SU-DHL-6 (cell line): Measurements from ENCODE around the gene IRS4.

Experiments
- H2AFZ ChIP-seq: fragments of 200-600 bp; sonication (generic); 2 replicates; pipeline ENCODE4 v1.6.1; 2014; ENCODE audit warnings: low read depth, mild to moderate bottlenecking, moderate library complexity, mixed read lengths, antibody characterized with exemption, low read length; ENCODE audit not compliant: severe bottlenecking
- H3F3A ChIP-seq: fragments of 200-600 bp; shearing (Covaris generic); 2 replicates; pipeline ENCODE4 v1.6.0; 2016; ENCODE audit warnings: antibody characterized with exemption, mild to moderate bottlenecking; ENCODE audit not compliant: insufficient read depth
- H3K27ac ChIP-seq: fragments of 200-600 bp; sonication (generic); 2 replicates; pipeline ENCODE4 v1.5.1; 2016; ENCODE audit warnings: low read depth, mild to moderate bottlenecking, low read length, moderate library complexity, mixed read lengths
- H3K27me3 ChIP-seq: fragments of 200-600 bp; sonication (generic), shearing (Covaris generic); 2 replicates; pipeline ENCODE4 v1.6.0; 2014; ENCODE audit warnings: mild to moderate bottlenecking, low read length
- H3K36me3 ChIP-seq: fragments of 200-600 bp; sonication (generic); 2 replicates; pipeline ENCODE4 v1.6.1; 2014; ENCODE audit warnings: mild to moderate bottlenecking, low read length, mixed read lengths
- H3K4me2 ChIP-seq: fragments of 300-600, 200-600 bp; shearing (Covaris generic), sonication (generic); 2 replicates; pipeline ENCODE4 v1.6.0; 2014; ENCODE audit warnings: low read length, low read depth, mild to moderate bottlenecking; ENCODE audit not compliant: poor library complexity, severe bottlenecking
- H3K4me3 ChIP-seq: fragments of 200-600 bp; sonication (generic); 2 replicates; pipeline ENCODE4 v1.5.1; 2014; ENCODE audit warnings: antibody characterized with exemption, low read length, mild to moderate bottlenecking, mixed read lengths; ENCODE audit not compliant: insufficient read depth, poor library complexity, severe bottlenecking
- H3K79me2 ChIP-seq: fragments of 200-600 bp; sonication (generic); 2 replicates; pipeline ENCODE4 v1.6.1; 2014; ENCODE audit warnings: mild to moderate bottlenecking, low read length, moderate library complexity; ENCODE audit not compliant: insufficient read depth
- H3K9ac ChIP-seq: fragments of 200-600 bp; sonication (generic); 2 replicates; pipeline ENCODE4 v1.7.0; 2014; ENCODE audit warnings: mild to moderate bottlenecking, low read length
- H3K9me2 ChIP-seq: fragments of 200-600 bp; sonication (generic); replicated peaks from 2 replicates; pipeline ENCODE4 v1.6.1; 2014; ENCODE audit warnings: low read length; ENCODE audit not compliant: insufficient read depth
- H3K9me3 ChIP-seq: fragments of 200-600 bp; sonication (generic); 2 replicates; pipeline ENCODE4 v1.6.1; 2014; ENCODE audit warnings: low read length, mixed read lengths; ENCODE audit not compliant: insufficient read depth
- H4K20me1 ChIP-seq: fragments of 200-600 bp; sonication (generic); 2 replicates; pipeline ENCODE4 v1.6.1; 2014; ENCODE audit warnings: low read depth, mild to moderate bottlenecking, antibody characterized with exemption, low read length, moderate library complexity, mixed read lengths
- CTCF ChIP-seq: fragments of 200-600 bp; sonication (generic); IDR thresholded peaks from one replicate; pipeline ENCODE4 v1.5.1; 2017; ENCODE audit warnings: antibody characterized with exemption, mild to moderate bottlenecking, low read length, moderate library complexity; ENCODE audit not compliant: insufficient read depth, poor library complexity, severe bottlenecking
- EZH2phosphoT487 ChIP-seq: fragments of 200-600 bp; sonication (generic), shearing (Covaris generic); conservative IDR thresholded peaks from 2 replicates; pipeline ENCODE4 v1.6.1; 2018; ENCODE audit warnings: mild to moderate bottlenecking, antibody characterized with exemption, low read length, moderate library complexity, mixed read lengths

Gene IRS4

GRCh38 chrX:108740299-108740774, 4.0 kb upstream of the IRS4 start:
- Histone ChIP-seq H4K20me1 (no peaks in the 10 kb centered on the region), H3K9ac (no peak overlapping the region), H3K4me2 (no peak overlapping the region), H3K27ac (no peak overlapping the region), H3K9me3 (no peaks in the 10 kb centered on the region), H3F3A (no peaks in the 10 kb centered on the region), H3K36me3 (no peaks in the 10 kb centered on the region), H3K27me3 (no peaks in the 10 kb centered on the region), H3K79me2 (no peaks in the 10 kb centered on the region), H2AFZ (no peak overlapping the region), H3K9me2 (no peaks in the 10 kb centered on the region), H3K4me3 (no peak overlapping the region)
- TF ChIP-seq CTCF (no peak), EZH2phosphoT487 (no peak)

DNA sequence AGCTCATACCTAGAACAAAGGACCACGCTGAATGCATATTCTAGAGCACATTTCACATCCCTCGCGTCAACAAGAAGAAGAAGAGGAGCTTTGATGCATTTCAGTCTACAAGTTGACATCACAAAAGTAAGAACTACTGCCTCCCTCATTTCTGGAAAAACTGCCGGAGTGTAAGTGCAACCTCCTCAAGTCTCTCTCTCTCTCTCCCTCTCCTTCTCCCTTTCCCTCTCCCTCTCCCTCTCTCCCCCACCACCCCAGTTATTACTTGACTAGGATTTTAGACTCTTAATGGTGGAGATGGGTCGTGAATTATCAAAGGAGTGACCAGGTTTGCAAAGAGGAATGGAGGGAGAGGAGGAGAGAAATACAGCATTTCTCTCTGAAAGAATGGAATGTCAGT, 1.4 kb upstream of the IRS4 start:
- Histone ChIP-seq H3K27ac (no peak overlapping the region), H3K9me2 (no peaks in the 10 kb centered on the region), H3K4me3 (no peak overlapping the region), H3K36me3 (no peaks in the 10 kb centered on the region), H3K27me3 (no peaks in the 10 kb centered on the region), H3K79me2 (no peaks in the 10 kb centered on the region), H3K9ac (no peak overlapping the region), H4K20me1 (no peaks in the 10 kb centered on the region), H3K4me2 (no peak overlapping the region), H3K9me3 (no peaks in the 10 kb centered on the region), H3F3A (no peaks in the 10 kb centered on the region), H2AFZ (no peak overlapping the region)
- TF ChIP-seq EZH2phosphoT487 (no peak), CTCF (no peak)

DNA sequence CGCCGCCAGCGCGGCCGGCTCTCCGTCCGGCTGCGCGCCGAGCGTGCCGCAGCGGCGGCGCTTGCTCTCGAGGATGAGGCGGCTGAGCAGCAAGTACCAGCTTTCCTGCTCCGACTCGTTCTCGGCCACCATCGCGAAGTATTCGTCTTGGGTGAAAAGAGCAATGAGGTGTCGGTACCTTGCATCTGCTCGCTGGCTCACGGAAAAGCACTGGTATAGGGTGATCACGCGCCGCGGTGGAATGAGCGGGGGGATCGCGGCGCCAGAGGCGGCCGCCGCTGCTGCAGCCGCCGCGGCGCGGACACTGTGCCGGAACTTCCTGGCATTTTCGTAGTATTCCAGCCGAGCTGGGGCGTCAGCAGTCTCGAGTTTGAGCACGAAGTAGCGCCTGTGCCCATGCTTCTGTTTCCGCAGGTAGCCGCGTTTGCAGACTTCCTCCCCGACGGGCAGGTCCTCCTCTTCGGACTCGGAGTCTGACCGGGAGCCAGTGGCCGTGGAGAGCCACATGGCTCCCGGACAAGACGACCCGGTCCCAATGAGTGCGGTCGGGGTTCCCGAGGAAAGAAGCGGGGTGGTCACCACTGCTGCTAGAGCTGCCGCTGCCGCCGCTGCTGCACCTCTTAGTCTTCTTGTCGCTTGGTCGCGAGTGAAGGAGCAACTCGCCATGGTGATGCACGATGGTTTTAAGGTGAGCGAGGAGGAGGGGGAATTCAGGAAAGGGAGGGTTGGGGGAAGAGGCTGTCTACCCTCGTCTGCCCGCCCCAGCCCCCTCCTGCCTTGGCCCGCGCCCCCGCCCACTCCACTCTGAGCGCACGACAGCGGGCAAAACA, 469 bp downstream of the IRS4 start:
- Histone ChIP-seq H3F3A (no peaks in the 10 kb centered on the region), H3K79me2 (no peaks in the 10 kb centered on the region), H3K4me3 (no peak overlapping the region), H3K27ac (no peak overlapping the region), H3K9me2 (no peaks in the 10 kb centered on the region), H3K9me3 (no peaks in the 10 kb centered on the region), H3K27me3 (no peaks in the 10 kb centered on the region), H2AFZ (no peak overlapping the region), H3K4me2 (no peak overlapping the region), H4K20me1 (no peaks in the 10 kb centered on the region), H3K9ac (no peak overlapping the region), H3K36me3 (no peaks in the 10 kb centered on the region)
- TF ChIP-seq EZH2phosphoT487 (no peak), CTCF (no peak)
